Activated naive CD4-positive, alpha-beta T cell treated with anti-CD3 and anti-CD28 coated beads, Interleukin-2, amount 50 U/mL, for 72 hours (primary cell): ENCODE results near the gene UGT1A10. TPM values are rescaled to one million over a fixed set of nuclear protein-coding genes. Genes with fewer than 3 reads are reported as not detected.

Source experiments
- ATAC-seq, 2 donors: fragments of 150-1000 bp; cut with Tn5 transposase; 2 replicates each; pipeline ENCODE4 v1.10.0; 2021; ENCODE audit warnings: mild to moderate bottlenecking in 2 of 2, moderate library complexity in 2 of 2
- DNase-seq, 2 donors: peaks; one replicate each; pipeline ENCODE4 v3.0.0; 2021 to 2022; ENCODE audit warnings: low spot score in 2 of 2
- H3K27ac Mint-ChIP-seq, 2 donors: one replicate each; pipeline ENCODE4 v1.8.0; 2022; ENCODE audit warnings: mild to moderate bottlenecking in 2 of 2, mixed read lengths in 2 of 2
- H3K36me3 Mint-ChIP-seq, 2 donors: one replicate each; pipeline ENCODE4 v1.8.0; 2022; ENCODE audit warnings: mixed read lengths in 2 of 2
- H3K9me3 Mint-ChIP-seq, 2 donors: one replicate each; pipeline ENCODE4 v1.8.0; 2022; ENCODE audit warnings: mixed read lengths in 2 of 2
- total RNA-seq, 2 donors: library from RNA; stranded (reverse); gene quantifications; one replicate each; pipeline ENCODE4 v1.2.3, GENCODE V29; 2022

The UGT1A10 gene
- total RNA-seq, 2 donors from 2014 or later: not detected

- no peak for DNase-seq
- Mint-ChIP-seq H3K27ac (no peak overlapping the region), H3K36me3 (no peaks in the 10 kb centered on the region), H3K9me3 (no peaks in the 10 kb centered on the region)
- ATAC-seq: no peak
These were observed 179.6 kb downstream of the UGT1A10 start for GRCh38 chr2:233815861-233816260.

- Mint-ChIP-seq H3K9me3 (no peaks in the 10 kb centered on the region), H3K36me3 (no peaks in the 10 kb centered on the region), H3K27ac (no peak overlapping the region)
- no peak for ATAC-seq
- DNase-seq: peak in 1 of 2 donors; percentile 23
These were observed 180.1 kb downstream of the UGT1A10 start for GRCh38 chr2:233816334-233816733.

- Mint-ChIP-seq H3K27ac (no peak overlapping the region), H3K9me3 (no peaks in the 10 kb centered on the region), H3K36me3 (no peaks in the 10 kb centered on the region)
- ATAC-seq (no peak), DNase-seq (no peak)
These were observed 180.5 kb downstream of the UGT1A10 start for GRCh38 chr2:233816771-233817170.

DNA sequence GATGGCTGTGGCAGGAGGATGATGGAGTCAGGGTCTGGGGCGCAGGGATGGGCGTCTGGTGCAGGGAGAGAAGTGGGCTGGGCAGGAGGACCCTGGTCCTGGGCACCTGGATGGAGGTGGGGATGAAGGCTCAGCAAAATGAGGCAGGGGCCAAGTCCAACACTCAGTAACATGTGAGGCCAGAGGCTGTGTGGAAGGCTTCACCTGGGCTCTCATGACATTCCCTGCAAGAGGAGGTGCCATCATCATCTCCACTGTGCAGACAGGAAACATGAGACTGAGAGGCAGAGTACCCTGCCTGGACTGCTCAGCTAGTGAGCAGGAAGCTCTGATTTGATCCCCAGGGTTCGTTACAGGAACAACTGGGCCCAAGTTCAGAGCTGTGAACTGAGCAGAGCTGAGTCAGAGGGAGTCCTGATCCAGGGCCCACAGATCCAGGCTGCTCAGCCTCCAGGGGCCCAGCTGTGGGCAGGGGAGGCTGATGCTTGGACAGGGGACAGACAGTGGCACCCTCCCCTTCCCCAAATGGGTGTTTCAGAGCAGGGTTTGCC lies 181.2 kb downstream of the UGT1A10 start:
- ATAC-seq (no peak), DNase-seq (peak in 1 of 2 donors; percentile 16)
- Mint-ChIP-seq H3K9me3 (no peaks in the 10 kb centered on the region), H3K36me3 (no peaks in the 10 kb centered on the region), H3K27ac (no peak overlapping the region)

DNA sequence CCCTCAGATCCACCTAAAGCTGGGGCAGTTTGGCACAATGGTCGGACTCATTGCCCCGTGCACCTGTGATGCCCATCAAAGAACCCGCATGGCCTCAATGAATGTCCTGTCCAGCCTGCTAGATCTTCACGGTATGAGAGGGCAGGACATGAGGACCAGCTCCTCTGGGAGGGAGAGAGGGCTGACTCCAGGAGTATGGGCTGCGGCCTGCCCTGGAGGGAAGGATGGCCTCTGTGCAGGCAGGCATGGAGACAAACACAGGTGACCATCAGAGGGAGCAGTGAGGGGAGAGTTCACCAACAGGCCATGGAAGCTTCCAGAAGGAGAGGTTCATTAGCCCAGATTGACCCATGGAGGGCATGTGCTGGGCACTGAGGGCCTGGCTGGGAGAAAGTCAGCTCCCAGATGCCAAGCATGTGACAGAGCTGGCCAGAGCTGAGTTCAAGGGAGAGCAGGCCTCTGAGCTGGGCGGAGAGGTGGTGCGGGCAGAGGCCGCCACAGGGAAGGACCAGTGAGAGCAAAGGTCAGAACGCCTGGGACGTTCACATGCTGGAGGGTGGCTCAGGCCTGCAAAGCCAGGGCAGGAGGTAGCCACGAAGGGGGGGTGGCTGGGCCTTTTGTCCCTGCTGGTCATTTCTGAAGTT lies 181.9 kb downstream of the UGT1A10 start:
- Mint-ChIP-seq H3K36me3 (no peaks in the 10 kb centered on the region), H3K9me3 (no peaks in the 10 kb centered on the region), H3K27ac (no peak overlapping the region)
- ATAC-seq (no peak), DNase-seq (peak in 1 of 2 donors; percentile 20)

GRCh38 chr2:233818639-233819621 lies 182.7 kb downstream of the UGT1A10 start:
- no peak overlapping the region for H3K27ac Mint-ChIP-seq
- ATAC-seq (no peak), DNase-seq (peak in 1 of 2 donors; percentile 48)
- H3K36me3 Mint-ChIP-seq: no peaks in the 10 kb centered on the region
- H3K9me3 Mint-ChIP-seq: no peaks in the 10 kb centered on the region

DNA sequence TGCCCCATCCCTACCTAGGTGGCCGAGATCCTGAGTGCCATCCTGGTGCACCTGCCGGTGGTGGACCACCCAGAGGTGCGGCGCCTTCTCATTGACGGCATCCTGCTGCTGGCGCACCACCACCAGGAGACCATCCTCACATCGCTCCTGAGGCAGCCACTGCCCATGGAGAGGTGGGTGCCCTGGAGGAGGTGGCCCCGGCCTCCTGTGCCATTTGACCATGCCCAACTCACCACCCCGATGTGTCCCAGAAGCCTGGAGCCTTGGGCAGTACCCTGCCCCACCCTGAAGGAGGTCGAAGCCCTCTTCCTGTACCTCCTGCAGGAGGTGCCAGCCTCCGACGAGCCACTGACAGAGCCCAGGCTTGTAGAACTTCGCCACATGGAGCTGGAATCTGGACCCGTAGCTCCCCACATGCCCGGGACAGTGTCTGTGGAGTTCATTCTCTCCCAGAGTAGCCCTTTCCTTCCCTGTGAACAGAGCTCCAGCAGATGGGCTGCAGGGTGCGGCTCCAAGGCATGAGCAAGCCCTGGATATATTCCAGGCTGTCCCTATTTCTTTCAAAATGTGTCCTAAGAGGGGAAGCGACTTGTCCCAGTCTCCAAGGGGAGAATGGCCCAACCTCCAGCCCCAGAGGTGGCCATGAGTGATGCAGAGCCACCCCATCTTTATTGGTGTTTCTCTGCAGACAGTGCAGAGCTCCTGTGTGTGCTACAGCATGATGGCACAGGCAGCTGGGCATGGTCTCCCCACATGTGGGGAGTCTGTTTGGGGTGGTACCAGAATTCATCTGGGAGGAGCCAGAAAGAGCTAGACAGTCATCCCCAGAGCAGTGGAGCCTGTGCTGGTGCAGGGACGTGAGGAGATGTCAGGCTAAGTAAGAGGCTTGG lies 183.9 kb downstream of the UGT1A10 start:
- Mint-ChIP-seq H3K27ac (peak overlapping the region in 1 of 2 donors; percentile 68), H3K36me3 (no peaks in the 10 kb centered on the region), H3K9me3 (no peaks in the 10 kb centered on the region)
- DNase-seq: peak in 1 of 2 donors; percentile 46
- no peak for ATAC-seq

- DNase-seq (peak in 1 of 2 donors; percentile 44), ATAC-seq (no peak)
- Mint-ChIP-seq H3K27ac (no peak overlapping the region), H3K36me3 (no peaks in the 10 kb centered on the region), H3K9me3 (no peaks in the 10 kb centered on the region)
These were observed 184.5 kb downstream of the UGT1A10 start for GRCh38 chr2:233820774-233821105.

DNA sequence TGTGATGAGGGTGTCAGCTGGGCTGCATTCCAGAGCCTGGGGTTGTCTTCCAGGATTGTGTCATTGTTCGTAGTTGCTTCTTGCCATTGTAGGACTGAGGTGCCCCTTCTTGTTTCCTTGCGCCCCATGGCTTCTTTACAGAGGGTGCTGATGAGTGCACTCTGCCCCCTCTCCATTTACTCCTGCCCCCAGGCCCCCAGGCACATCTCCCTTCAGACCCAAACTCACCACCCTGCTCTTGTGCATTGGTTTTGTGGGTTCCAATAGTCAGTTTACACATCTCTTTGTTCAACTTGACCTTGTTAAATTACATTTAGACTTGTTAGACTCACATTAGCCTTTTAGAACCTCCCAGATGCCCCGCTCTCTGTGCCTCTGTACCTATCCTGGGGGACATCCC lies 184.9 kb downstream of the UGT1A10 start:
- no peak for ATAC-seq
- Mint-ChIP-seq H3K36me3 (no peaks in the 10 kb centered on the region), H3K9me3 (no peaks in the 10 kb centered on the region)

DNA sequence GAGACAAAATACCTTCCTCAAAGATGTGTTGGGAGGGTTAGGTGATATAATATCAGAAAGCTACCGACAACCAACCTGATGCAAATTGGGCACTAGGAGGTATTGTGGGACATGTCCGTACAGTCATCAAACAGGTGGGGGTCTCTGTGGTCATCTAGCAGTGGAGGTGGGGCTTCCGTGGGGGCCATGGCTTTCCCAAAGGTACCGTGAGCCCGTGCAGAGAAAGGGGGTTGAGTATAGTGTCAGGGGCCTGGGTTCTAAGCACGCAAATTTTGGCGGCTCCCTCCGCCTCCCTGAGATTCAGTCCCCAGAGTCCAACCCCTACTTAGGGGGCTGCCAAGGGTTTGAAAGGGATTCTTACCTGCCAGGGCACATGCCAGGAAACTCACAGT lies 185.5 kb downstream of the UGT1A10 start:
- Mint-ChIP-seq H3K27ac (no peak overlapping the region), H3K9me3 (no peaks in the 10 kb centered on the region), H3K36me3 (no peaks in the 10 kb centered on the region)
- DNase-seq: no peak
- ATAC-seq: no peak

More for the DNA sequence above, 184.9 kb downstream of the UGT1A10 start:
- H3K27ac Mint-ChIP-seq: no peak overlapping the region
- DNase-seq: peak in 1 of 2 donors; percentile 14

DNA sequence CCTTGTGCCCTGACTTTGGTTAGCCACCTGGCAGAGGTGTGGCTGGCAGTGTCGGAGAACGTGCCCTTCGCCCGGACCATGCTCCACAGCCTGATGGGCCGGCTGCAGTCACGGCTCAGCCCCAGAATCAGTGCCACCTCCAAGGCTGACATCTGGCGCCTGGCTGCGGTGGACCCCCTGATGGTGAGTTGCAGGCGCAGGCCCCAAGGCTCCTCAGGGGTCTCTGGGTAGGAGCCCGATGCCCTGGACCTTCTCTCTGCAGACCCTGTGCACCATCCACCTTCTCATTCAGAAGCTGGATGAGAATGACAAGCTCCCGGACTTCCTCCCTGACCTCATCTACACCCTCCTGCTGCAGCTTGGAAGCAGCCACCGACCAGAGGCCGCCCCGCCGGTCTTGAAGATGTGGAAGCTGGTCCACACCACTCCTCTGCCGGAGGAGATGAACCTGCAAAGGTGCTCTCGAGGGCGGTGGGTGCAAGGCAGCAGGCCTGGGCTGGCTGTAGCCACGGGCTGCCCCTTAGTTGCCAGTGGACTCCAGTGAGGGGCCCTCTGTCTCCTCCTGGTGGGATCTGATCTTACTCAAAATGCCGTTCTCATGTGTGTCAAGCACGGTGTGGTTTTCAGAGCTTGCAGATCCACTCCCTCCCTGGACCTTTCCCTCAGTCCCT lies 186.0 kb downstream of the UGT1A10 start:
- H3K9me3 Mint-ChIP-seq: no peaks in the 10 kb centered on the region
- H3K36me3 Mint-ChIP-seq: no peaks in the 10 kb centered on the region
- ATAC-seq: no peak
- H3K27ac Mint-ChIP-seq: peak overlapping the region in 1 of 2 donors; percentile 44
- peak in 1 of 2 donors; percentile 40 for DNase-seq

Other genes starting within 250 kb of the UGT1A10 start
- gene USP40, start 69.7 kb upstream of the UGT1A10 start, total RNA-seq: 10 to 100 TPM in 1 of 2 donors, 1 to 10 TPM in 1; 5.9 to 22.9 TPM
- not detected for gene UGT1A8, start 18.8 kb upstream of the UGT1A10 start, total RNA-seq
- not detected for gene UGT1A9, start 35.5 kb downstream of the UGT1A10 start, total RNA-seq
- not detected for gene UGT1A7, start 45.5 kb downstream of the UGT1A10 start, total RNA-seq
- not detected for gene UGT1A6, start 56.4 kb downstream of the UGT1A10 start, total RNA-seq
- not detected for gene UGT1A5, start 76.5 kb downstream of the UGT1A10 start, total RNA-seq
- gene UGT1A4, start 82.3 kb downstream of the UGT1A10 start, total RNA-seq: not detected
- gene UGT1A3, start 92.6 kb downstream of the UGT1A10 start, total RNA-seq: not detected
- gene UGT1A1, start 123.8 kb downstream of the UGT1A10 start, total RNA-seq: not detected
- not detected for gene MROH2A, start 141.9 kb downstream of the UGT1A10 start, total RNA-seq
- 100 to 1,000 TPM in 1 of 2 donors, 10 to 100 TPM in 1; 77.3 to 195 TPM for gene HJURP, start 218.1 kb downstream of the UGT1A10 start, total RNA-seq